Lung (tissue), 12 donors: ENCODE data around the gene PRKN. TPM values are rescaled to one million over a fixed set of nuclear protein-coding genes. Genes with fewer than 3 reads are reported as not detected.

Experiments used
- ATAC-seq: fragments of 200-7000 bp; cut with Tn5 transposase; one replicate; pipeline ENCODE4 v1.9.1; 2020; ENCODE audit warnings: moderate number of reproducible peaks; ENCODE audit not compliant: insufficient read depth, low FRiP score
- DNase-seq, 3 donors: peaks; one replicate each; pipeline ENCODE4 v3.0.0-alpha.2; 2013 to 2017
- H3K27ac ChIP-seq, 2 donors: one replicate each; pipeline ENCODE4 v1.5.1; 2013; ENCODE audit warnings: mild to moderate bottlenecking in 2 of 2, moderate library complexity in 2 of 2, control low read depth in 1 of 2, inconsistent platforms in 1 of 2, low read depth in 1 of 2, low read length in 1 of 2
- H3K27me3 ChIP-seq, 3 donors: one replicate each; pipeline ENCODE4 v1.5.1; 2013; ENCODE audit warnings: low read length in 2 of 3; ENCODE audit not compliant: control insufficient read depth in 3 of 3, insufficient read depth in 3 of 3
- H3K36me3 ChIP-seq, 4 donors: one replicate each; pipeline ENCODE4 v1.5.1; 2013; ENCODE audit warnings: low read length in 4 of 4, mild to moderate bottlenecking in 1 of 4, moderate library complexity in 1 of 4; ENCODE audit not compliant: control insufficient read depth in 4 of 4, insufficient read depth in 4 of 4
- H3K4me1 ChIP-seq, 5 donors: one replicate each; pipeline ENCODE4 v1.5.1; 2013; ENCODE audit warnings: low read length in 5 of 5, mild to moderate bottlenecking in 2 of 5, moderate library complexity in 1 of 5; ENCODE audit not compliant: control insufficient read depth in 5 of 5, insufficient read depth in 5 of 5
- H3K4me3 ChIP-seq: one replicate; pipeline ENCODE4 v1.5.1; 2013; ENCODE audit warnings: mild to moderate bottlenecking, control low read depth, moderate library complexity
- H3K9ac ChIP-seq, 2 donors: one replicate each; pipeline ENCODE4 v1.5.1; 2013; ENCODE audit warnings: low read length in 2 of 2, control low read depth in 1 of 2; ENCODE audit not compliant: insufficient read depth in 1 of 2
- H3K9me3 ChIP-seq, 4 donors: one replicate each; pipeline ENCODE4 v1.5.1; 2013; ENCODE audit warnings: low read length in 3 of 4, mild to moderate bottlenecking in 1 of 4, moderate library complexity in 1 of 4; ENCODE audit not compliant: control insufficient read depth in 4 of 4, insufficient read depth in 3 of 4
- WGBS, 2 donors: extraction: QIAGEN DNeasy Blood & Tissue Kit; methylation state at CpG; one replicate each; pipeline ENCODE4 v1.1.7; 2013; 5-methylcytosine and 5-hydroxymethylcytosine counted together
- polyA plus RNA-seq, 2 donors: library from polyadenylated mRNA; stranded (reverse); fragments of 200-250 nt; gene quantifications; one replicate each; pipeline ENCODE4 v1.2.1, GENCODE V29; 2013
- total RNA-seq, 2 donors: library from RNA; depleted of rRNA in 1 of 2; stranded (reverse); fragments of >200 nt in 1 of 2; gene quantifications; one replicate each; pipeline ENCODE4 v1.2.1, GENCODE V29; 2014 to 2021
- TF ChIP-seq, protein P1 (sequence below): IDR thresholded peaks from 2 replicates; pipeline ENCODE4 v1.5.1; 2012; ENCODE audit warnings: mild to moderate bottlenecking; ENCODE audit errors: control extremely low read depth, extremely low read depth
- donor health status: control.
- donor health status: control.
- donor health status: Bipolar disorder and iron deficiency.
- donor health status: healthy.
- donor health status: DM: yes; HTN: yes; CAD: no.

PRKN gene
- total and polyA plus RNA-seq, 4 donors, result 0.27 to 11.2 (median 3.1) TPM

DNA sequence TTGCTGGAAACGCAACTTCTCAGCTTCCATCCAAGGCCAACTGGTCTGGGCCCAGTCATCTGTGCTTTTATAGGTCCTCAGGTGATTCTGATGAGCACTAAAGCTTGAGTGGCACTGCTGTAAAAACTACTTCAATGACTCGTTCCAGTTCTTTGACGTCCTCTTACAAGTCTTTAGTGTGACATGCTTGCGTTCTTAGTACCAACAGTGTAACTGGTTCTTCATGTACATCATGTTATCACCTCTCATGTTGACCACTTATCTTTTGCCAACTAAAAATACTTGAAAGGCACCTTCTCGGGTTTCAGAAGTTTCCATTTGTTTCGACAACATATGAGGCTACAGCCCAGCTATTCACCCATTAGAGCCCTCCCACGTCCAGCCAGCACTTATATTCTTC, 468.9 kb downstream of the PRKN start:
- DNase-seq (no peak), ATAC-seq (no peak)
- Histone ChIP-seq H3K9me3 (peaks cover 0 to 5% (median 0%) of the 10 kb centered on the region in 4 donors), H3K36me3 (no peaks in the 10 kb centered on the region), H3K27ac (no peak overlapping the region), H3K27me3 (no peaks in the 10 kb centered on the region), H3K4me3 (no peak overlapping the region), H3K9ac (no peak overlapping the region), H3K4me1 (peaks cover 0 to 5% (median 0%) of the 10 kb centered on the region in 5 donors)
- 80 to 89% methylated on average over 7 of the region's 7 CpGs for WGBS, 2 donors
- TF ChIP-seq, protein P1, sequence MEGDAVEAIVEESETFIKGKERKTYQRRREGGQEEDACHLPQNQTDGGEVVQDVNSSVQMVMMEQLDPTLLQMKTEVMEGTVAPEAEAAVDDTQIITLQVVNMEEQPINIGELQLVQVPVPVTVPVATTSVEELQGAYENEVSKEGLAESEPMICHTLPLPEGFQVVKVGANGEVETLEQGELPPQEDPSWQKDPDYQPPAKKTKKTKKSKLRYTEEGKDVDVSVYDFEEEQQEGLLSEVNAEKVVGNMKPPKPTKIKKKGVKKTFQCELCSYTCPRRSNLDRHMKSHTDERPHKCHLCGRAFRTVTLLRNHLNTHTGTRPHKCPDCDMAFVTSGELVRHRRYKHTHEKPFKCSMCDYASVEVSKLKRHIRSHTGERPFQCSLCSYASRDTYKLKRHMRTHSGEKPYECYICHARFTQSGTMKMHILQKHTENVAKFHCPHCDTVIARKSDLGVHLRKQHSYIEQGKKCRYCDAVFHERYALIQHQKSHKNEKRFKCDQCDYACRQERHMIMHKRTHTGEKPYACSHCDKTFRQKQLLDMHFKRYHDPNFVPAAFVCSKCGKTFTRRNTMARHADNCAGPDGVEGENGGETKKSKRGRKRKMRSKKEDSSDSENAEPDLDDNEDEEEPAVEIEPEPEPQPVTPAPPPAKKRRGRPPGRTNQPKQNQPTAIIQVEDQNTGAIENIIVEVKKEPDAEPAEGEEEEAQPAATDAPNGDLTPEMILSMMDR, result no peak

DNA sequence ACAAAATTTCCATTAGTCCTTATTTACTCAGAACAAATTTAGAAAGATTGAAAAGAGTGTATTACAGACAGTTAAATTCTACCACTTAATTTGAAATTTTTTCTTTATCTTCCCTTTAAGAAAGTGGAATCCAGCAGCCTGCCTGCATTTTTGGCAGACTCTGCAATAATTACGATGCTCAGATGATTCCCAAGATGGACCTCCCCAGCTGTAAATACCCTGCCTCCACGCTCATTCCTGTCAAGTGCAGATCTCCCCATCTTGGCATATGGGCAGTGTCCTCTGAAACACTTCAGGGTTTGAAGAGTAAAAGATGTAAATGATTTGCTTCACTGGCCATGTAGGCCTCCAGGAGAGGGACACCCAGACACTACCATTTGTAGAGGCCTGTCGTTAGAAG, 471.2 kb downstream of the PRKN start:
- TF ChIP-seq, protein P1, result no peak
- peak; percentile 28 to 65 (median 56) for DNase-seq
- no peak for ATAC-seq
- Histone ChIP-seq H3K9me3 (peaks cover 0 to 5% (median 0%) of the 10 kb centered on the region in 4 donors), H3K36me3 (no peaks in the 10 kb centered on the region), H3K4me1 (peaks cover 0 to 5% (median 0%) of the 10 kb centered on the region in 5 donors), H3K4me3 (no peak overlapping the region), H3K27ac (no peak overlapping the region), H3K27me3 (no peaks in the 10 kb centered on the region), H3K9ac (no peak overlapping the region)
- WGBS, 2 donors, result 79 to 82% methylated on average over 3 of the region's 3 CpGs

DNA sequence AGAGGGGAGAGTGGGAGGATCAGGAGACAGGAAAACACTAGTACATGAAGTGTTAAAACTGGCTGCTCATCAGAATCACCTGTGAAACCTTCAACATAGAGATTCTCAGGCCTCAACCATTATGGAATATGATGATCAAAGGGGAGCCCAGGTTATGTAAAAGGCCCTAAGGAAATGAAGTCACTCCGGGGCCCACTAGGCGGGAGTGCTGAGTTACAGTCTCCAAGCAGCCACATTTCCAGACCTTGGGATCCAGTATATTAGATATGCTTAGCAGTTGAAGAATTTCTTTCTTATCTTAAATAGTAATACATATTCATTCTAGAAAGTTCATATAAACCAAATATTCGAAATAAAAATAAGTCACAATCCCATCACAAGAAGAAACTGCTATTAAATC, 476.3 kb downstream of the PRKN start:
- no peaks in the 10 kb centered on the region for H3K27me3 ChIP-seq
- H3K9me3 ChIP-seq, result no peaks in the 10 kb centered on the region
- no peak for ATAC-seq
- no peak for DNase-seq
- WGBS, 2 donors, result 80 to 86% methylated on average over 3 of the region's 3 CpGs
- TF ChIP-seq, protein P1, result no peak
- H3K36me3 ChIP-seq, result no peaks in the 10 kb centered on the region
- H3K27ac ChIP-seq, result no peak overlapping the region
- no peak overlapping the region for H3K4me3 ChIP-seq
- no peak overlapping the region for H3K9ac ChIP-seq
- H3K4me1 ChIP-seq, result no peaks in the 10 kb centered on the region
